ENCODE data around the gene ASB14.
"Not testable (repeated sequence)": the region's sequence is repeated elsewhere in the genome, so short reads cannot be mapped to it uniquely, and the experiment has no call there.

Gene ASB14

DNA sequence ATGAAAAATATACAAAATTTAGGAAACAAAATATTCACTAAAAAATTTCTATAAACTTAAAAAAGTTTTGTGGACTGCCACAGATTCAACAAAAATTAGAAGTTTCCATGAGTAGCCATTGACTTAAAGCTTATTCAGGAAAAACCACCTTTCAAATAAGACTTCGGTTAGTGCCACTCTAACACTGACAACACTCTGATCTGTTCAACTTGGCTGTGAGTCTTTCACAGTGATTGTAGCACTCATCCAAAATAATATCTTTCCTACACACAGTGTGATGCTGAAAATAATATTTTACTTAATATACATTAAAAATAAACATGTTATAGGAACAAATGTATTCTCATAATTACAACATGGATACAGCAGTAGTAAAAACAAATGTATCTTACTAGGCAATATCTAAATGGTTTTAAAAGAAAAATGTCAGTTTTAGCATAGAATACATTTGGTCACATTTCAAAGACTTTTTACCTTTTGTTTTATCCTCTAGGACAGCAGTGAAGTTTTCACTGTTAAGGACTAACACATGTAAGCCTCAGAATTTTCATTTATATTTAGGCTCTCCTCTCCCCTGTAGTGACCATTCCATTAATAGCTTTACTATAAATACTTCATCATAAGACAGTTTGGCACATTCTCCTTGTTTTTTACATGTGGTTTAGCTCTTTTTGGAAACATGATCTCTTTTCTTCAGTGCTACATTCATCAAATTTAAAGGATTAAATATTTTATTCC lies at the start of gene ASB14:
Gene ASB14 (minus strand): TSS at position 527 of the 738 bp plus-strand sequence. CDS start 652 bp downstream, outside the sequence.
- DNase-seq (ENCODE audit: low spot score), result no peak

DNA sequence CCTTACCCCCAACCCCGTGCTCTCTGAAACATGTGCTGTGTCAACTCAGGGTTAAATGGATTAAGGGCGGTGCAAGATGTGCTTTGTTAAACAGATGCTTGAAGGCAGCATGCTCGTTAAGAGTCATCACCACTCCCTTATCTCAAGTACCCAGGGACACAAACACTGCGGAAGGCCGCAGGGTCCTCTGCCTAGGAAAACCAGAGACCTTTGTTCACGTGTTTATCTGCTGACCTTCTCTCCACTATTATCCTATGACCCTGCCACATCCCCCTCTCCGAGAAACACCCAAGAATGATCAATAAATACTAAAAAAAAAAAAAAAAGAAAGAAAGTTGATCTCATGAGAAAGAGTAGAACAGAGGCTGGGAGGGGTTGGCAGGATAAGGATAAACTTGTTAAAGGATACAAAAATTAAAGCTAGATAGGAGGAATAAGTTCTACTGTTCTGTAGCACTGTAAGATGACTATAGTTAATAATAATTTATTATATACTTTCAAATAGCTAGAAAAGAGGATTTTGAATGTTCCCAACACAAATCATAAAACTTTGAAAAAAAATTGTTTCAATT lies 46.7 kb upstream of the ASB14 start:
- DNase-seq (ENCODE audit: low spot score), result not testable (repeated sequence)

DNA sequence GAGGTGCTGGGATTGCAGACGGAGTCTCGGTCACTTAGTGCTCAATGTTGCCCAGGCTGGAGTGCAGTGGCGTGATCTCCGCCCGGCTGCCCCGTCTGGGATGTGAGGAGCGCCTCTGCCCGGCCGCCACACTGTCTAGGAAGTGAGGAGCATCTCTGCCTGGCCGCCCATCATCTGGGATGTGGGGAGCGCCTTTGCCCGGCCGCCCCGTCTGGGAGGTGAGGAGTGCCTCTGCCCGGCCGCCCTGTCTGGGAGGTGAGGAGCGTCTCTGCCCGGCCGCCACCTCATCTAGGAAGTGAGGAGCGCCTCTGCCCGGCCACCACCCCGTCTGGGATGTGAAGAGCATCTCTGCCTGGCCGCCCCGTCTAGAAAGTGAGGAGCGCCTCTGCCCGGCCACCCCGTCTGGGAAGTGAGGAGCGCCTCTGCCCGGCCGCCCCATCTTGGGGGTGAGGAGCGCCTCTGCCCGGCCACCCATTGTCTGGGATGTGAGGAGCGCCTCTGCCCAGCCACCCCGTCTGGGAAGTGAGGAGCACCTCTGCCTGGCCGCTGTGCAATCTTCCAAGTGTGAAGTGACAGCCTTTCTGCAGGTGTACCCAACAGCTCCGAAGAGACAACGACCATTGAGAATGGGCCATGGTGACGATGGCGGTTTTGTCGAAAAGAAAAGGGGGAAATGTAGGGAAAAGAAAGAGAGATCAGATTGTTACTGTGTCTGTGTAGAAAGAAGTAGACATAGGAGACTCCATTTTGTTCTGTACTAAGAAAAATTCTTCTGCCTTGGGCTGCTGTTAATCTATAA lies 46.0 kb upstream of the ASB14 start:
- DNase-seq (ENCODE audit: low spot score), result not testable (repeated sequence)

GRCh38 chr3:57335283-57335938 lies 42.9 kb upstream of the ASB14 start:
- no peak for DNase-seq (ENCODE audit: low spot score)

DNA sequence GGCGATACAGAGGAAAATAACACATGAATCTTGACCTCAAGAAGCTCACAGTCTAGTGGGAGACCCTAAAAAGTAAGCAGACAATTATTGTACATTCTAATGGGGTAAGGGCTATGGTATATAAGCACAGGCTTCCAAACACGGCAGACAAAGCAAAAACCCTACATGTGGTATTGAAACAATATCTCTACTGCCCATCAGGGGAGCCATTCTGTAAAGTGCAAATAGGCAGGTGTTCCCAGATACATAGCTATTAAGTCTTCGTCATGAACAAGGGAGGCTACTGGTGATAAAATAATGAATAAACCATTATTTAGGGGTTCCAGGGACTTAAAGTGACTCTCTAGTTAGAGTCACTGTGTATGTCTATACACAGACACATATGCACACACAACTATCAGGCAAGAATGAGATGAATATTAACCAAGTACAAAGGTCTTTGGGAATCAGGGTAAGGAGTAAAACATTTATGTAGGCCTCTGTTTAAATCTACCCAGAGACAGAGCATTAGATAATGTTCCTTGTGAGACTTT lies 38.7 kb upstream of the ASB14 start:
- no peak for DNase-seq (ENCODE audit: low spot score)

DNA sequence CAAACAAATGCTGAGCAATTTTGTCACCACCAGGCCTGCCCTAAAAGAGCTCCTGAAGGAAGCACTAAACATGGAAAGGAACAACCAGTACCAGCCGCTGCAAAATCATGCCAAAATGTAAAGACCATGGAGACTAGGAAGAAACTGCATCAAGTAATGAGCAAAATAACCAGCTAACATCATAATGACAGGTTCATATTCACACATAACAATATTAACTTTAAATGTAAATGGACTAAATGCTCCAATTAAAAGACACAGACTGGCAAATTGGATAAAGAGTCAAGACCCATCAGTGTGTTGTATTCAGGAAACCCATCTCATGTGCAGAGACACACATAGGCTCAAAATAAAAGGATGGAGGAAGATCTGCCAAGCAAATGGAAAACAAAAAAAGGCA lies 34.0 kb upstream of the ASB14 start:
- DNase-seq (ENCODE audit: low spot score), result not testable (repeated sequence)

- DNase-seq (ENCODE audit: low spot score), result no peak
These were observed 21.7 kb upstream of the ASB14 start for GRCh38 chr3:57314204-57314603.

GRCh38 chr3:57309769-57310360 lies 17.4 kb upstream of the ASB14 start:
- DNase-seq (ENCODE audit: low spot score), result no peak

GRCh38 chr3:57303520-57303919 lies 11.0 kb upstream of the ASB14 start:
- DNase-seq (ENCODE audit: low spot score), result not testable (repeated sequence)

DNA sequence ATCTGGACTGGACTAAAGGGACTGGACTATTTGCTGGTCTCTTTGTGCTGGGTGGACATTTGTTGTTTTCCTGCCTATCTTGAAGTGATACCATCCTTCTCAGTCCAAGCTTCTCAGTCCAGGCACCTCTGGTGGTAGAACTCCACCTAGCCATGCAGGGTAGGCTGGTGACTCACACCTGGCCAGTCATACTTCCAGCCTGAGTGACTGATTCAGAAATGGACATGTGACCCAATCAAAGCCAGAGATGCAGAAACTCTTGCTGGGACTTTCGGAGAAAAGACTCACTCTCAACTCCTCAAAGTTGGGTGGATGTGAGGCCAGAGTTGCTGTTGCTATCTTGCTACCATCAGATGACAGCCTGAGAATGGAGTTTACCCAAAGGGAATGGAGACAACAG lies 5.6 kb upstream of the ASB14 start:
- DNase-seq (ENCODE audit: low spot score), result no peak

DNA sequence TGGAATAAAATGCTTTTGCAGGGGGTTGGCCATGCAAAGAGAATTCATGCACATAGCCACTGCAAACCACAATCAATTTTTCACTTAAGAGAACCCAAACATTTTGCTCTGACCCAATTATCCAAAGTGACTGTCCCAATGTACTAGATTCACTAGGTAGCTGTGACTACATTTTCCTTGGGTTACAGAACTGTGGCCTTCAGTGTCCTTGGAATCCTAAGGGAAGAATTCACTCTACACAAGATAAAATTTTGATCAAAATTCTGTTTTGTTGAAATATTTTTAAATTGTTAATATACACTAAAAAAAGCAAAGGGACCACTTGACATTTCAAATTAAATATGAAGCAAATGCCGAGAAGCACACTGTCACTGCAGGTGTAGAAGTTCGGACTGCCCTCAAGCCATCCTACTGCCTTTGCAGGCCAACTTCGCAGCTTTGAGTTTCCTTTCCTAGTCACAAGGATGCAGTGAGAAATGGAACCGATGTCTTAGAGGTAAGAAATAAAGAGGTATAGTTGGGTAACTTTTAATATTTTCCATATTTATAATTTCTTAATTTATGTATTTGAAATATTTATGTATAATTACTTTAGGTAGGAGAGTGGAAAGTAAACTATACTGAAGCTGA lies 527 bp upstream of the ASB14 start:
- DNase-seq (ENCODE audit: low spot score), result no peak

DNA sequence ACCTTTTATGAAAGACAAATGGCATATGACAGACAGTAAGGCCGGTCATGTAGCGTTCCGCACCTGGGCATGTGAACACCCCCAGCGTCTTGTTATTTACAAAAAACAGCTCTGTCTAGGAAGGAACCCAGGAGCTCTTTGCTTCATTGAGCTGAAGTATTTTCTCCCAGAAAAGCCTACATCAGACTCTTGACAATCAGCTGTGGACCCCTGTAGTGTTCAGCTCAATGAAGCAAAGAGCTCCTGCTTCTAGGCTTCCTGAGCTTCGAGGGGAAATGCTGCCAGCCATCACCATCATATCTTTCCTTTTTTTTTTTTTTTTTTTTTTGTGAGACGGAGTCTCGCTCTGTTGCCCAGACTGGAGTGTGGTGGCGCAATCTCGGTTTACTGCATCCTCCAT lies 4.1 kb downstream of the ASB14 start:
- DNase-seq (ENCODE audit: low spot score), result no peak

- no peak for DNase-seq (ENCODE audit: low spot score)
These were observed 5.3 kb downstream of the ASB14 start for GRCh38 chr3:57287205-57287604.

DNA sequence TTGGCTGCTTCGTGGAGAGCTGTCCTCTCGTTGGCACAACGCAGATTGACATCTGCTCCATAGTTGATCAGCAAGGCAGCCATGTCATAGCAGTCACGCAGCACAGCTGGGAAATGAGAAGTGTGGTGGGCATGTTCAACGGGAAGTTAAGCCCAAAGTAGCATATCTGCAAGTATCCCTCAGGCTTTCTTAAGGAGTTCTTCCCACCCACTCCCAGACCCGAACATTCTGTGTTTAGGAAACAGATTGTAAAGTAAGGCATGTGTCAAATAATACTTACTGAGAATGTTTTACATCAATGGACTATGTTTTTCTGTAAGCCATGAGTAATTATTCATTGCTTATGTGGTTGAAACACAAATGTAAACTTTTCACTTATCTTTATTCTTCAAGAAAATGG lies 9.2 kb downstream of the ASB14 start:
- DNase-seq (ENCODE audit: low spot score), result no peak

DNA sequence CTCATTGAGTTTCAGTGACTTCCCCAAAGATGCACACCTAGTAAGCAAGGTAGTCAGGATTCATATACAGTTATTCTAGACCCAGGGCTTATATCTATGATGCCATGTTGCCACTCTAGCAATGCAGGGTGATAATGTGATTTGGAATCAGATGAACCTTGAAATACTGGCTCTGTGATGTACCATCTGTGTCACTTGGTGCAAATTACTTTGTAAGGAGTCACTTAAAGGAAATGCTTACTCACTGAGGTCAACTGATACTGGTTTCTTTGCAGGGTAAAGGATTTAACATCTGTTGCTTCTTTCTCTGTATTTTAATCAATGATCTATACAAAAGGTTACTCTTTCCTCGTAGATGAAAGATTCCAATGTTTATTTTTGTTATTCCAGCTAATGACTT lies 10.8 kb downstream of the ASB14 start:
- no peak for DNase-seq (ENCODE audit: low spot score)

GRCh38 chr3:57279685-57280084 lies 12.8 kb downstream of the ASB14 start:
- no peak for DNase-seq (ENCODE audit: low spot score)

DNA sequence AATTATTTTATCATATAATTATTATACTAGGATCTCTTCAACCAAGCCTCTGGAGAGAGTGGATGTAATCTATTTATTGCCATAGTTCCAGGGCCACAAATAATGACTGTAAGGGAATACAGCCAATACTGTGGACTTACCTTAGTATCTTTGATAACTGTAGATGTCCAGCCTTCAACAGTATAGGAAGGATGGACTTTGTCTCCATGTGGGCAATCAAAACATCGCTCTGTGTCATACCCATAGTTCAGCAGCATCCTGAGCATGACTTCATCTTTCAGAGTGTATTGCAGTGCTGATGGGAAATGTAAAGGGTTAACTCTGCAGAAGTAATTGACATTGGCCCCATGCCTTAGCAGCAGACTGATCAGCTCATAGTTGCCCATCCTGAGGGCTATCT lies 14.2 kb downstream of the ASB14 start:
- DNase-seq (ENCODE audit: low spot score), result no peak

- no peak for DNase-seq (ENCODE audit: low spot score)
These were observed 17.1 kb downstream of the ASB14 start for GRCh38 chr3:57275393-57275792.

- DNase-seq (ENCODE audit: low spot score), result no peak
These were observed 17.6 kb downstream of the ASB14 start for GRCh38 chr3:57274845-57275244.

DNA sequence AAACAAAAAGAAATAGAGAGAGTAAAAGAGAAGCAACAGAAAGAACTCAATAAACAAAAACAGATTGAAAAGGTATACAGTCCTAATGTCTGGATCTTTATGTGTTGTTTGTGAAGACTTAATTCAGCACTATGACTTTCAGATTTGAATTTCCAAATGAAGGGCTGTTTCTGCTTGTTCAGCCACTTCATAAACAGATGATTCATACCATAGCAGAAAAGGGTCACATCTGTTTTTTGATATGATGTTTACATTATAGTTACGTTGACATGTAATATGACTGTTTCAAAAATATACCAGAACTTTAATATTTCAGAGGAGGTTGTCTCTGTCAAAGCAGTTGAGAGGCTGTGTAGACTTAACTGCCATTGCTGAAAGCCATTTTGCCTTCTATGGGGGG lies 24.1 kb downstream of the ASB14 start:
- no peak for DNase-seq (ENCODE audit: low spot score)

DNA sequence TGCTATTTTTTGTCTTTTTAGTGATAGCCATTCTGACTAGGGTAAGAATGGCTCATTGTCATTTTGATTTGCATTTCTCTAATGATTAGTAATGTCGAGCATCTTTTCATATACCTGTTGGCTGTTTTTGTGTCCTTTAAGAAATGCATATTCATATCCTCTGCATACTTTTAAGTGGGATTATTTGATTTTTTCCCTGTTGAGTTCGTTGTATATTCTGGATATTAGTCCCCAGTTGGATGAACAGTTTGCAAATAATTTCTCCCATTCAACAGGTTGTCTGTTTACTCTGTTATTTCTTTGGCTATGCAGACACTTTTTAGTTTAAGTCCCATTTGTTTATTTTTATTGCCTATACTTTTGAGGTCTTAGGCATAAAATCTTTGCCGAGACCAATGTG lies 30.6 kb downstream of the ASB14 start:
- no peak for DNase-seq (ENCODE audit: low spot score)
